Liver (tissue), 9 donors: ENCODE results near the gene CCDC66. TPM values are rescaled to one million over a fixed set of nuclear protein-coding genes. Genes with fewer than 3 reads are reported as not detected.

Experiments
- DNase-seq: peaks from one replicate; pipeline ENCODE4 v3.0.0-alpha.2; 2017; ENCODE audit warnings: low spot score
- H3K27ac ChIP-seq, 2 donors: one replicate each; pipeline ENCODE4 v1.7.0; 2013; ENCODE audit warnings: inconsistent platforms in 2 of 2, low read length in 2 of 2, control low read depth in 1 of 2, low read depth in 1 of 2, mild to moderate bottlenecking in 1 of 2
- H3K27me3 ChIP-seq, 4 donors: one replicate each; pipeline versions ENCODE4 v1.6.1 to v1.7.0; 2013; ENCODE audit warnings: low read length in 3 of 4, inconsistent platforms in 1 of 4, mild to moderate bottlenecking in 1 of 4, moderate library complexity in 1 of 4; ENCODE audit not compliant: control insufficient read depth in 4 of 4, insufficient read depth in 4 of 4
- H3K36me3 ChIP-seq, 4 donors: one replicate each; pipeline versions ENCODE4 v1.6.1 to v1.7.0; 2013; ENCODE audit warnings: low read length in 3 of 4, mild to moderate bottlenecking in 3 of 4, low read depth in 1 of 4, moderate library complexity in 1 of 4; ENCODE audit not compliant: control insufficient read depth in 4 of 4, insufficient read depth in 3 of 4
- H3K4me1 ChIP-seq, 4 donors: one replicate each; pipeline versions ENCODE4 v1.6.1 to v1.7.0; 2013; ENCODE audit warnings: low read length in 3 of 4, mild to moderate bottlenecking in 3 of 4, moderate library complexity in 1 of 4; ENCODE audit not compliant: control insufficient read depth in 4 of 4, insufficient read depth in 4 of 4
- H3K4me3 ChIP-seq, 3 donors: one replicate each; pipeline versions ENCODE4 v1.6.1 to v1.7.0; 2013; ENCODE audit warnings: low read length in 3 of 3, control low read depth in 1 of 3, low read depth in 1 of 3, mild to moderate bottlenecking in 1 of 3
- H3K9ac ChIP-seq, 2 donors: one replicate each; pipeline ENCODE4 v1.7.0; 2013; ENCODE audit warnings: low read length in 2 of 2, mild to moderate bottlenecking in 2 of 2, moderate library complexity in 2 of 2, control low read depth in 1 of 2, low read depth in 1 of 2
- H3K9me3 ChIP-seq, 4 donors: one replicate each; pipeline versions ENCODE4 v1.6.1 to v1.7.0; 2013; ENCODE audit warnings: low read length in 3 of 4; ENCODE audit not compliant: control insufficient read depth in 4 of 4
- ATF3 ChIP-seq: IDR thresholded peaks from 2 replicates; pipeline ENCODE4 v1.6.1; 2016; ENCODE audit warnings: antibody characterized with exemption
- EGR1 ChIP-seq, 2 donors: IDR thresholded peaks; 2 replicates each; pipeline ENCODE4 v1.6.1; 2016 to 2018; ENCODE audit warnings: antibody characterized with exemption in 2 of 2, low read depth in 2 of 2
- FOXA1 ChIP-seq: IDR thresholded peaks from 2 replicates; pipeline ENCODE4 v1.6.1; 2016; ENCODE audit warnings: antibody characterized with exemption
- FOXA2 ChIP-seq: IDR thresholded peaks from 2 replicates; pipeline ENCODE4 v1.6.1; 2016; ENCODE audit warnings: antibody characterized with exemption
- HNF4A ChIP-seq, 2 donors: conservative IDR thresholded peaks; 2 replicates each; pipeline ENCODE4 v1.6.1; 2016; ENCODE audit warnings: antibody characterized with exemption in 2 of 2, mild to moderate bottlenecking in 2 of 2
- HNF4G ChIP-seq: IDR thresholded peaks from 2 replicates; pipeline ENCODE4 v1.6.1; 2016; ENCODE audit warnings: antibody characterized with exemption
- MAX ChIP-seq: IDR thresholded peaks from 2 replicates; pipeline ENCODE4 v1.6.1; 2016; ENCODE audit warnings: antibody characterized with exemption
- RAD21 ChIP-seq, 2 donors: IDR thresholded peaks; 2 replicates each; pipeline ENCODE4 v1.6.1; 2016; ENCODE audit warnings: antibody characterized with exemption in 2 of 2, mild to moderate bottlenecking in 2 of 2
- SP1 ChIP-seq: IDR thresholded peaks from 2 replicates; pipeline ENCODE4 v1.6.1; 2018; ENCODE audit warnings: antibody characterized with exemption, mild to moderate bottlenecking
- YY1 ChIP-seq: IDR thresholded peaks from 2 replicates; pipeline ENCODE4 v1.6.1; 2016; ENCODE audit warnings: antibody characterized with exemption, mild to moderate bottlenecking
- WGBS: extraction: QIAGEN DNeasy Blood & Tissue Kit; methylation state at CpG from one replicate; pipeline ENCODE4 v1.1.7; 2013; 5-methylcytosine and 5-hydroxymethylcytosine counted together
- polyA plus RNA-seq, 2 donors: library from polyadenylated mRNA; stranded (reverse) in 1 of 2; unstranded in 1 of 2; fragments of 200-250 nt in 1 of 2; fragments of >200 nt in 1 of 2; fragmentation: Nextera tagmentation in 1 of 2; extraction: Ambion mirVana in 1 of 2; gene quantifications; one replicate each; pipeline versions ENCODE4 v1.2.1 to v1.2.3, GENCODE V29; 2013 to 2015
- total RNA-seq, 2 donors: library from RNA; depleted of rRNA; stranded (reverse); fragments of >200 nt; gene quantifications; one replicate each; pipeline ENCODE4 v1.2.3, GENCODE V29; 2014
- TF ChIP-seq, protein P1 (sequence below): IDR thresholded peaks from 2 replicates; pipeline ENCODE4 v1.6.1; 2016; ENCODE audit warnings: antibody characterized with exemption, mild to moderate bottlenecking
- donor health status: healthy.
- donor health status: healthy.
- donor health status: healthy.
- donor health status: healthy.
- donor health status: healthy.

The CCDC66 gene
- total and polyA plus RNA-seq, 4 donors: 2.1 to 23.3 (median 11.8) TPM

DNA sequence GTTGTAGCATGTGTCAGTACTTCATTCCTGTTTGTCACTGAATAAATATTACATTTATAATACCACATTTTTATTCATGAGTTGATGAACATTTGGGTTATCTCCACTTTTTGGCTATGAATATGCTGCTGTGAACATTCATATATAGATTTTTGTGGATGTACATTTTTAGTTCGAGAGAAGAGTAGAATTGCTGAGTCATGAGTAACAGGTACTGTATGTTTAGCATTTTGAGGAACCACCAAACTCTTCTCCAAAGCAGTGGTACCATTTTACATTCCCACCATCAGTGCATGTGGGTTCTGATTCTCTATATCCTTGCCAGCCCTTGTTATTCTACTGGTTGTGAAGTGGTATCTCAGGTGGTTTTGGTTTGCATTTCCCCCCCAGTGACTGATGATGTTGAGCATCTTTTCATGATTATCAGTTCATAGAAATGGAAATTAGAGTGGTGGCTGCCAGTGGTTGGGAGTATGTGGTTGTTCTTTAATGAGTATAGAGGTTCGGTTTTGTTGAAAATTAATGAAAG is 59.6 kb downstream of the CCDC66 start:
- H3K27me3 ChIP-seq: no peaks in the 10 kb centered on the region
- no peaks in the 10 kb centered on the region for H3K4me1 ChIP-seq
- H3K27ac ChIP-seq: no peak overlapping the region
- no peak overlapping the region for H3K4me3 ChIP-seq
- no peak for DNase-seq
- no peaks in the 10 kb centered on the region for H3K9me3 ChIP-seq
- TF ChIP-seq MAX (no peak), FOXA2 (no peak), RAD21 (IDR thresholded peaks at IDR 0.05) (no peak), HNF4G (no peak)
- H3K36me3 ChIP-seq: peaks cover 0 to 37% (median 9%) of the 10 kb centered on the region in 4 donors
- H3K9ac ChIP-seq: no peak overlapping the region
- 90% methylated on average over 2 of the region's 2 CpGs for WGBS

DNA sequence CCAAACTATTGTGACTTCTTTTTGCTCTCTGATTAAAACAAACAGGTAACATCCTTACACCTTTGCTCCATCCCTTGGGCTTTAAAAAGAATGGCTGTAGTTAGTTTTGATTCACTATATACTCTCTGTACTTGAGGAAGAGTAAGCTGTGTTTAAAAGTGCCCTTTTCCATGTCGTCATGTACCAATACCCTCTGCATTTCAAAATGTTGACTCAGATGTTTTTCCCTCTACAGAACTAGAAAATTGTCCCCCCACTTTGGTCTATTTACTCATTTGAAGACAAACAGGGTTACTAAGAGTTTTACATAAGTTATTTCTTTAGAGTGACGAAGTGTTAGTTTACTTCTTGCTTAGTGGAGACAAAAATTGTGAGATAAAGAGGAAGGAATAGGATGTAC is 63.4 kb downstream of the CCDC66 start:
- TF ChIP-seq, protein P1, sequence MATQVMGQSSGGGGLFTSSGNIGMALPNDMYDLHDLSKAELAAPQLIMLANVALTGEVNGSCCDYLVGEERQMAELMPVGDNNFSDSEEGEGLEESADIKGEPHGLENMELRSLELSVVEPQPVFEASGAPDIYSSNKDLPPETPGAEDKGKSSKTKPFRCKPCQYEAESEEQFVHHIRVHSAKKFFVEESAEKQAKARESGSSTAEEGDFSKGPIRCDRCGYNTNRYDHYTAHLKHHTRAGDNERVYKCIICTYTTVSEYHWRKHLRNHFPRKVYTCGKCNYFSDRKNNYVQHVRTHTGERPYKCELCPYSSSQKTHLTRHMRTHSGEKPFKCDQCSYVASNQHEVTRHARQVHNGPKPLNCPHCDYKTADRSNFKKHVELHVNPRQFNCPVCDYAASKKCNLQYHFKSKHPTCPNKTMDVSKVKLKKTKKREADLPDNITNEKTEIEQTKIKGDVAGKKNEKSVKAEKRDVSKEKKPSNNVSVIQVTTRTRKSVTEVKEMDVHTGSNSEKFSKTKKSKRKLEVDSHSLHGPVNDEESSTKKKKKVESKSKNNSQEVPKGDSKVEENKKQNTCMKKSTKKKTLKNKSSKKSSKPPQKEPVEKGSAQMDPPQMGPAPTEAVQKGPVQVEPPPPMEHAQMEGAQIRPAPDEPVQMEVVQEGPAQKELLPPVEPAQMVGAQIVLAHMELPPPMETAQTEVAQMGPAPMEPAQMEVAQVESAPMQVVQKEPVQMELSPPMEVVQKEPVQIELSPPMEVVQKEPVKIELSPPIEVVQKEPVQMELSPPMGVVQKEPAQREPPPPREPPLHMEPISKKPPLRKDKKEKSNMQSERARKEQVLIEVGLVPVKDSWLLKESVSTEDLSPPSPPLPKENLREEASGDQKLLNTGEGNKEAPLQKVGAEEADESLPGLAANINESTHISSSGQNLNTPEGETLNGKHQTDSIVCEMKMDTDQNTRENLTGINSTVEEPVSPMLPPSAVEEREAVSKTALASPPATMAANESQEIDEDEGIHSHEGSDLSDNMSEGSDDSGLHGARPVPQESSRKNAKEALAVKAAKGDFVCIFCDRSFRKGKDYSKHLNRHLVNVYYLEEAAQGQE: no peak
- TF ChIP-seq HNF4G (no peak), ATF3 (no peak)
- Histone ChIP-seq H3K27me3 (no peaks in the 10 kb centered on the region), H3K36me3 (peaks cover 2 to 48% (median 27%) of the 10 kb centered on the region in 4 donors), H3K4me3 (no peak overlapping the region), H3K9me3 (no peaks in the 10 kb centered on the region), H3K27ac (no peak overlapping the region), H3K9ac (no peak overlapping the region), H3K4me1 (no peaks in the 10 kb centered on the region)
- WGBS: 98% methylated on average over 2 of the region's 2 CpGs
- no peak for DNase-seq

- no peak overlapping the region for H3K9ac ChIP-seq
- no peaks in the 10 kb centered on the region for H3K9me3 ChIP-seq
- H3K36me3 ChIP-seq: peaks cover 2 to 43% (median 32%) of the 10 kb centered on the region in 4 donors
- H3K4me1 ChIP-seq: no peaks in the 10 kb centered on the region
- H3K27ac ChIP-seq: no peak overlapping the region
- TF ChIP-seq EGR1 (IDR thresholded peaks at IDR 0.05; ENCODE audit: low read depth in 2 of 2): no peak
- TF ChIP-seq FOXA1: no peak
- no peak for TF ChIP-seq YY1
- TF ChIP-seq HNF4G: no peak
- no peak for TF ChIP-seq FOXA2
- TF ChIP-seq SP1: no peak
- TF ChIP-seq HNF4A (conservative IDR thresholded peaks at IDR 0.05): no peak
- H3K4me3 ChIP-seq: no peak overlapping the region
- H3K27me3 ChIP-seq: no peaks in the 10 kb centered on the region
- WGBS: 83% methylated on average over 3 of the region's 3 CpGs
- DNase-seq: no peak
Observed at GRCh38 chr3:56621681-56622080, 64.7 kb downstream of the CCDC66 start.
